Measurements from ENCODE around the gene MDK.

The MDK gene

DNA sequence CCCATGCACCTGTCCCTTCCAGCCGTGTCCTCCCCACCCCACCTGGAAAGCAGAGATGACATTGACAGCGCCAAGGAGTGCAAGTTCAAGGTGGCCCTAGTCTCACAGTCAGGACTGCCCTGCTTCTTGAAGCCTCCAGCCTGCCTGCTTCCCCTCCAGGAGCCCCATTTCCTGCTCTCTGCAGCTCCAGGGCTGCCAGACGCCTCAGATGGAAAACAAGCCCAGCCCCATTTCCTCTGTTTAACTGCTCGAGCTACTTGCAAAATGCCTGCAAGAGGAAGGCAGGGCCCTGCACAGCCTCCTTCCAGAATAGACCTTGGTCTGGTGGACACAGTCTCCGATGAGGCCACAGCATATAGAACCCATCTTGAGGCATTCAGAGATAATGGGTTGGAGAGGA lies 39.2 kb upstream of the MDK start:
- TF ChIP-seq FOXP2 (optimal IDR thresholded peaks at IDR 0.05; ENCODE audit: borderline replicate concordance, extremely low read depth, extremely low read length, insufficient read depth) = no peak

GRCh38 chr11:46343520-46343919 lies 37.9 kb upstream of the MDK start:
- TF ChIP-seq FOXP2 (optimal IDR thresholded peaks at IDR 0.05; ENCODE audit: borderline replicate concordance, extremely low read depth, extremely low read length, insufficient read depth) = no peak
- TF ChIP-seq SIN3A (IDR thresholded peaks at IDR 0.05; ENCODE audit: borderline replicate concordance, insufficient read depth, low read length) = no peak
- no peak for TF ChIP-seq TAF1 (IDR thresholded peaks at IDR 0.05; ENCODE audit: borderline replicate concordance, insufficient read depth, low read length)
- no peak for TF ChIP-seq REST (IDR thresholded peaks at IDR 0.05; ENCODE audit: insufficient read depth in 1 of 2, low read depth in 2 of 2, low read length in 2 of 2)
- no peak for TF ChIP-seq POLR2AphosphoS5 (IDR thresholded peaks at IDR 0.05; ENCODE audit: low read depth, low read length)

DNA sequence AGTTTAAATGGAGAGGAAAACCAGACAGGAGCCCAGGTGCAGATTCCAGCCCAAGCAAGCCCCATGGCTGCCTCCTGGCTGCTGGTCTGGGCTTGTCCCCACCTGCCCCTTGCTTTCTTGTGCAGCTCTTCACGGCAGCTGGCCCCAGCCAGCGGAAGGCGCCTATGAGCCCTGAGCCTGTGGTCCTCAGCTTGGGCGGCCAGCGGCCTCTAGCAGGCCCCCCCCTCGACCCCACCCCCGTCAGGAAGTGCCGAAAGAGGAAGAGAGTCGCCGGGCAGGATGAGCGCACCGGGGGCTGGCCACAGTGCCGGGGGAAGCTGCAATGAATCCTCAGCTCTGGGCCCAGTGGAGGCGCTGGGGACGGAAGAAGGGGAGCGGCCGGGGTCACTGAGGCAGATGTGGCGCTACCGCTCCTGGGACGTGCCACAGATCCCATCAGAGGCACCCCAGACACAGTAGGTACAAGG lies 36.3 kb upstream of the MDK start:
- TF ChIP-seq POLR2AphosphoS5 (IDR thresholded peaks at IDR 0.05; ENCODE audit: low read depth, low read length) (peak; percentile 68; the same call in 1 of the 2 replicates), REST (IDR thresholded peaks at IDR 0.05; ENCODE audit: insufficient read depth in 1 of 2, low read depth in 2 of 2, low read length in 2 of 2) (0 out of 4 replicates have a peak, but pooled peaks of 1 of the 2 experiments have one; percentile 12), TAF1 (IDR thresholded peaks at IDR 0.05; ENCODE audit: borderline replicate concordance, insufficient read depth, low read length) (peak; percentile 67), SIN3A (IDR thresholded peaks at IDR 0.05; ENCODE audit: borderline replicate concordance, insufficient read depth, low read length) (peak; percentile 84; the same call in 1 of the 2 replicates), FOXP2 (optimal IDR thresholded peaks at IDR 0.05; ENCODE audit: borderline replicate concordance, extremely low read depth, extremely low read length, insufficient read depth) (no peak)

DNA sequence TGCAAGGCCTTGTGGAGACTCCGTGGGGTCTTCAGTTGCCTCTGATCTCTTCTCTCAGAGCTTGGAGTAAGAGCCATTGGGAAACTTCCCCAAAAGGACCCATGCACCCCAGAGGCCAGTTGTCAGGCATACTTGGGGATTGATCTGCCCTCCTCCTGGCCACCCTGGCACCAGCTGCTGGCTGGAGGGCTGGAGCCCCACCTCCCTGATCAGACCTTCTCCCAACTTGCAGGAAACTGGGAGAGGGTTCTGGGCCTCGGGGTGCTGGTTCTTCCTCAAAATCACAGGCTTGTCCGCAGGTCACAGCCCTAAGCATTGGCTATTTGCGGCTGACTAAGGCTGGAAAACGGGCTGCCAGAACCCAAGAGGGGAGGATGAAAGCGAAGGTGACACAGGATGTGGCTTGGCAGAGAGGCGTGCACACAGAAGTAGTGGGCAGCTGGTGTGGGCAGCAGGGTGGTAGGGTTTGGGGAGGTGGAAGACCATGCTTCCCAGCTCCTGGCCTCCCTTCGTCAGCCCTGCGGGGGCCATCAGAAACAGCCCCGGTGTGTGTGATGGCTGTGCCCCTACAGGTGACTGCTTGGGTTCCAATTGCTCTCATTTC lies 35.5 kb upstream of the MDK start:
- no peak for TF ChIP-seq SIN3A (IDR thresholded peaks at IDR 0.05; ENCODE audit: borderline replicate concordance, insufficient read depth, low read length)
- TF ChIP-seq POLR2AphosphoS5 (IDR thresholded peaks at IDR 0.05; ENCODE audit: low read depth, low read length) = no peak
- no peak for TF ChIP-seq REST (IDR thresholded peaks at IDR 0.05; ENCODE audit: insufficient read depth in 1 of 2, low read depth in 2 of 2, low read length in 2 of 2)
- TF ChIP-seq FOXP2 (optimal IDR thresholded peaks at IDR 0.05; ENCODE audit: borderline replicate concordance, extremely low read depth, extremely low read length, insufficient read depth) = no peak
- no peak for TF ChIP-seq TAF1 (IDR thresholded peaks at IDR 0.05; ENCODE audit: borderline replicate concordance, insufficient read depth, low read length)

DNA sequence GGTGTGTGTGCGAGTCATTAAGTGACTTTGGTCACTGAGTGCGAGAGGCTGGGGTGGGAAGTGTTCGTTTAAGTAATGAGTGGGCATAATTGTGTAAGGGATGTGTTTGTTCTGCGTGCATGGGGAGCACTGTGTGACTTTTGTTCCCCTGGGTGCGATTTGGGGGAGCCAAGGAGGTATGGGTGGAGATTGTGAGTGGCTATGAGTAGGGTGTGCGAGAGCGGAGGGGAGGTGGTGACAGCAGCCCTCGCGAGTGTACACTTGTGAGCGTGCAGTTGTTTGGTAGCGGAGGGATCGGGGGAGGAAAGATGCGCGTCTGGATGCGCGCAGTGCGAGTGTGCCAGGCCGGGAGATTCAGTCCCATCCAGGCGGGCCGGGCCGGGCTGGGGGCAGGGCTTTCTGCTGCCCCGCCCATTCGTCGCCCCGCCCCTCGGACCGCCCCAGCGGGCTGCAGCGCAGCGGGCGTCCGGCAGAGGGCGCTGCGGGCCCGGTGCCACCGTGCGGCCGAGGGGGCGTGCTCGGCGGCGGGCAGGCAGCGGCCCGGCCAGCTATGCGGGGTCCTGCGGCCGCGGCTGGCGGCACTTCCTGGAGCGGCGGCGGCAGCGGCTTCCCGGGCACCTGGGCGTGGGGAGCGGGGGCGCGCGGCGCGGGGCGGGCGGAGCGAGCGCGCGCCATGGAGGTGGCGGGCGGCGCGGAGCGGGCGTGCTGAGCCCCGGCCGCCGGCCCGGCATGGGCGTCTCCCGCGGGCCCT lies 34.4 kb upstream of the MDK start, which contains the start of gene DGKZ:
DGKZ (plus strand) TSS at position 578 of the 751 bp plus-strand sequence. CDS start 197 bp downstream, outside the sequence.
- TF ChIP-seq TAF1 (IDR thresholded peaks at IDR 0.05; ENCODE audit: borderline replicate concordance, insufficient read depth, low read length) (peak; percentile 65; the same call in 1 of the 2 replicates), FOXP2 (optimal IDR thresholded peaks at IDR 0.05; ENCODE audit: borderline replicate concordance, extremely low read depth, extremely low read length, insufficient read depth) (no peak), POLR2AphosphoS5 (IDR thresholded peaks at IDR 0.05; ENCODE audit: low read depth, low read length) (peak; percentile 70; the same call in 1 of the 2 replicates), SIN3A (IDR thresholded peaks at IDR 0.05; ENCODE audit: borderline replicate concordance, insufficient read depth, low read length) (no peak; the same call in 1 of the 2 replicates), REST (IDR thresholded peaks at IDR 0.05; ENCODE audit: insufficient read depth in 1 of 2, low read depth in 2 of 2, low read length in 2 of 2) (peak in 1 of 2 experiments; percentile 40; a peak in 2 of 4 replicates)

Data from PFSK-1 (cell line).